GM19463 (cell line): Measurements from ENCODE around the gene NPFFR1.
"Not testable (repeated sequence)": the region's sequence is repeated elsewhere in the genome, so short reads cannot be mapped to it uniquely, and the experiment has no call there.

Experiments used
- ATAC-seq: cut with Tn5 transposase; IDR thresholded peaks from one replicate; pipeline ENCODE4 v1.9.1; 2021; ENCODE audit warnings: mild to moderate bottlenecking, moderate library complexity; ENCODE audit not compliant: unreplicated experiment

NPFFR1 gene

DNA sequence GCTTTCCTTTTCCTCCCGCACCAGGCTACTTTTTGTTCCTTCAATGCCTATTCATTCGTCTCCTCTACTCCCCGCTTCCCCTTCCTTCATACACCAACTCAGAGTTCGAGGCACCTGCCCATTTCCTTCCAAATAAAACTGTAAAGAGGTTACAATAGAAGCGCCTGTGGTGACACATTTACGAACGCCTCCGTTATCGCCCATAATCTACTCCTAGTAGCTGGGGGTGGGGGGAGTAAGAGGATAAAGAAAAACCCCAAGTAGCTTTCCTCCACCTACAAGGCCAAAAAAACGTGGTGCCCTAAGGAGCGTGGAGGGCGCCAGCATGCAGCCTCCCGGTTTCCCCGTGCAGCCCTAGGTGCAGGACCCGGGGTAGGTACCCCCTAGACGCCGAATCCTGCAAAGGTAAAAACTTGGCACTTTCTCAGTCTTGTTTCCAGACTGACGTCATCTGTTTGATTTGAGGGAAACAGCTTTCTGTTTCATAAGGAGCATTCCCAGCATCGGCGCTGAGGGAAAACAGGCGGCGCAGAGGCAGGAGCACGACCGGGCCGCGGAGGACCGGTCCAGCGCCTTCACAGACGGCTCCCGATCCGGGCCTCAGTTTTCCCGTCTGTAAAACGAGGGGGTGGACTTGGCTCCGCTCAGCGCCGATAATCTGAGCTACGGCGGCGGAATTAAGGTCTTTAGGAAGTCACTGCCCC, 51.5 kb downstream of the NPFFR1 start:
- no peak for ATAC-seq

DNA sequence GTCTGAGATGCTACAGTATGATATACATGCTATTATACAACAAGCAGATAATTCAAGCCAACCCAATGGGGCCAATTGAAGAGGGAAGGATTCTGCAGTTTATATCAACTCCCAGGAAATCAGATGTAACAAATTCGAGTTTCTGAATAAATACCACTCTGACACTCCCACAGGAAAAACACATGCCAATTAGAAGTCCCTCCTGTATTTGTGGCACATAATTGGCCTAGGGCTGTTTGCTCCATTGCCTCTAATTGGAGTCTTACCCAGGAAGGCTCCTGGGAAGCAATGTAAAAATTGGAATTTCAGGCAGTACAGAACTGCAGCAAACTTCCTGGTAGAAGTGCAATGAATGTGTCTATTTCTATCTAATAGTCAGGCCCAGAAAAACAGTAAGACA, 55.3 kb downstream of the NPFFR1 start:
- ATAC-seq = no peak

GRCh38 chr10:70227548-70228320, 56.1 kb downstream of the NPFFR1 start:
- no peak for ATAC-seq

- ATAC-seq = no peak
Measured at GRCh38 chr10:70223728-70224127, 60.1 kb downstream of the NPFFR1 start.

- ATAC-seq = not testable (repeated sequence)
Measured at GRCh38 chr10:70222811-70223447, 60.9 kb downstream of the NPFFR1 start.

DNA sequence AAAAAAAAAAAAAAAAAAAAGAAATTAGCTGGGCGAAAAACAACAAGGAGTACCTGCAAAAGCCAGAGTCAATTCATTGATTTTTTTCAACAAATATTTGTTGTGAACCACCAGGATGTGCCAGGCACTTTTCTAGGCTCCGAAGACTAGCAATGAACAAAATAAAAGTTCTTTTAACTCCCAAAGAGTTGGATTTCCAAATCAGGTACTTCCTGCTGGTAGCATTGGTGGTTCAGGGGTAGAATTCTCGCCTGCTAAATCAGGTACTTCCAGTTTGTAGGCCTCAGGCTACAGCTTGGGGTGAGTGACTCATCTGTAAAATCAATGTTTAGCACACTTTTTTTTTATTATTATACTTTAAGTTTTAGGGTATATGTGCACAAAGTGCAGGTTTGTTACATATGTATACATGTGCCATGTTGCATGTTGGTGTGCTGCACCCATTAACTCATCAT, 61.4 kb downstream of the NPFFR1 start:
- no peak for ATAC-seq

GRCh38 chr10:70221030-70221429, 62.8 kb downstream of the NPFFR1 start:
- ATAC-seq = no peak

DNA sequence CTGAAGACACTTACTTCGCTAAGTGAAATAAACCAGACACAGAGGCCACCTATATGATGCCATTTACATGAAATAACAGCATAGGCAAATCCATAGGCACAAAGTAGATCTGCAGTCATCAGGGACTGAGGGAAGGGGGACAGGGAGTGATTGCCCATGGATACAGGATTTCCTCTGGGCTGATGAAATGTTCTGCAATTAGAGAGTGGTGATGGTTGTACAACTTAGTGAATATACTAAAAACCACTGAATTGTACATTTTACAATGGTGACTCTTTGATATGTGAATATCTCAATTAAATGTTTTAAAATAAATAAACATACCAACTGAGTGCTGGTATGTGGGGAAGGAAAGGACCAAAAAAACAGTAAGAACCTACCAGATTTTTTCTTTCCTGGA, 70.9 kb downstream of the NPFFR1 start:
- no peak for ATAC-seq

- ATAC-seq = no peak
Measured at GRCh38 chr10:70212277-70212676, 71.5 kb downstream of the NPFFR1 start.

DNA sequence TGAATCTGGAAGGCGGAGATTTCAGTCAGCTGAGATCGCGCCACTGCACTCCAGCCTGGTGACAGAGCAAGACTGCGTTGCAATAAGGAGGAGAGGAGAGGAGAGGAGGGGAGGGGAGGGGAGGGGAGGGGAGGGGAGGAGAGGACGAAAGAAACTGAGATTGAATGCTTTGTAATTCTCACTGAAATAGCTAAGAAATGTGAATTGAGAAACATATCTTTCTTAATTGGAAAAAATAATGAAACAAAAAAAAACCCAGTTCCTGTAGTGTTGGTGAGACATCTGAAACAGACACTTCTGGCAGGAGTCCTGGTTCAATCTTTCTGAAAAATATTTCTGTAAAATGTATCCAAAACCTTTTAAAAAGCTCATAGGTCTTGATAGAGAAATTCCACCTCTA, 77.0 kb downstream of the NPFFR1 start:
- no peak for ATAC-seq

GRCh38 chr10:70201105-70201504, 82.7 kb downstream of the NPFFR1 start:
- ATAC-seq = no peak

DNA sequence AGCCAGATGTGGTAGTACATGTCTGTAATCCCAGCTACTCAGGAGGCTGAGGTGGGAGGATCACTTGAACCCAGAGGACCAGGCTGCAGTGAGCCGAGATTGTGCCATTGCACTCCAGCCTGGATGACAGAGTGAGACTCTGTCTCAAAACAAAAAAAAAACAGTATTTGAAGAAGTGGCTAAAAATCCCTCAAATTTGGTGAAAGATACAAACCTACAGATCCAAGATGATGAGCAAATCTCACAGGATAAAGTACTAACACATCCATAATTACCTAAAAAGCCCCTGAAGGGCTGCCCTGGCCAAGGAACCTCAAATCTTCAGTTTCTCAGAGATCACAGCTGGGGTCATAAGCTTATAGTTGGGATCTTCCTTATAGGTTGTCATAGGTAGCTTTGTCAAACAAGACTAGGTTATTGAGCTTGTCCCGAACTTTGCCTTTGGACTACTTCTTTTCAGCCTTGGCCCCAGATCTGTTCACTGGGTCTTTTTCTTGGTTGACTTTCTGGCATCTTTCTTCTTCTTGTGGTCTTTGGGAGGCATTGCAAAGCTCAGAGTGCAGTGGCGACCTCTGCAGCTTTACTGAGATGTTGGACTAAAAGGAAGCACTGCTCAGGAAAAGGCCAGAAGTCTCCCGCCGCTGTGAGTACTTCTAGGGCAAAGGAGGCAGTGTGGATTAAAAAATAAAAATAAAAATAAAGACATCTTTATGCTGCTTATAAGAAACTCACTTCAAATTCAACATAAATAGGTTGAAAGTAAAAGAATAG, 84.9 kb downstream of the NPFFR1 start:
- ATAC-seq = no peak
